Astrocyte (in vitro differentiated cells and primary cell): ENCODE measurements around the gene LRRC57. TPM values are rescaled to one million over a fixed set of nuclear protein-coding genes. Genes with fewer than 3 reads are reported as not detected.

Experiments
- DNase-seq: peaks from one replicate; pipeline ENCODE4 v3.0.0-alpha.2; 2010; ENCODE audit warnings: low read depth
- FAIRE-seq: peaks from 2 replicates; lab custom pipeline; 2011; peaks lifted over from hg19 to GRCh38; lab: Jason Lieb, UNC
- H2AFZ ChIP-seq: 2 replicates; pipeline ENCODE4 v1.6.0; 2012; ENCODE audit warnings: low read depth, low read length, inconsistent platforms
- H3K27ac ChIP-seq: 2 replicates; pipeline ENCODE4 v1.5.1; 2011; ENCODE audit warnings: low read depth, low read length, inconsistent platforms
- H3K27me3 ChIP-seq: 2 replicates; pipeline ENCODE4 v1.6.0; 2011; ENCODE audit warnings: low read length, inconsistent platforms; ENCODE audit not compliant: insufficient read depth
- H3K36me3 ChIP-seq: 2 replicates; pipeline ENCODE4 v1.5.1; 2011; ENCODE audit warnings: low read length, inconsistent platforms; ENCODE audit not compliant: insufficient read depth
- H3K4me1 ChIP-seq: 2 replicates; pipeline ENCODE4 v1.5.1; 2011; ENCODE audit warnings: low read length, inconsistent platforms; ENCODE audit not compliant: insufficient read depth
- H3K4me2 ChIP-seq: 2 replicates; pipeline ENCODE4 v1.6.0; 2012; ENCODE audit warnings: low read length, inconsistent platforms
- H3K4me3 ChIP-seq: 2 replicates; pipeline ENCODE4 v1.5.1; 2011; ENCODE audit warnings: low read depth, mild to moderate bottlenecking, low read length, inconsistent platforms; ENCODE audit not compliant: insufficient read depth
- H3K79me2 ChIP-seq: 2 replicates; pipeline ENCODE4 v1.6.0; 2012; ENCODE audit warnings: mild to moderate bottlenecking, low read length, inconsistent platforms; ENCODE audit not compliant: insufficient read depth
- H3K9ac ChIP-seq: 2 replicates; pipeline ENCODE4 v1.6.0; 2012; ENCODE audit warnings: mild to moderate bottlenecking, low read length, inconsistent platforms
- H3K9me3 ChIP-seq: 2 replicates; pipeline ENCODE4 v1.5.1; 2012; ENCODE audit warnings: low read depth, mild to moderate bottlenecking, low read length, inconsistent platforms; ENCODE audit not compliant: insufficient read depth
- H4K20me1 ChIP-seq: 2 replicates; pipeline ENCODE4 v1.6.0; 2012; ENCODE audit warnings: low read length, inconsistent platforms; ENCODE audit not compliant: insufficient read depth
- H3K27ac Mint-ChIP-seq: one replicate; pipeline ENCODE4 v1.8.0; 2021; ENCODE audit warnings: mild to moderate bottlenecking, mixed read lengths; ENCODE audit not compliant: unreplicated experiment
- H3K27me3 Mint-ChIP-seq: one replicate; pipeline ENCODE4 v1.8.0; 2021; ENCODE audit warnings: low read depth, mixed read lengths; ENCODE audit not compliant: unreplicated experiment
- H3K36me3 Mint-ChIP-seq: one replicate; pipeline ENCODE4 v1.8.0; 2021; ENCODE audit warnings: low read depth, mixed read lengths; ENCODE audit not compliant: unreplicated experiment
- H3K4me1 Mint-ChIP-seq: one replicate; pipeline ENCODE4 v1.8.0; 2021; ENCODE audit warnings: low read depth, mixed read lengths; ENCODE audit not compliant: unreplicated experiment
- H3K4me3 Mint-ChIP-seq: one replicate; pipeline ENCODE4 v1.8.0; 2021; ENCODE audit warnings: mild to moderate bottlenecking, moderate library complexity, mixed read lengths; ENCODE audit not compliant: unreplicated experiment
- H3K9me3 Mint-ChIP-seq: one replicate; pipeline ENCODE4 v1.8.0; 2021; ENCODE audit warnings: mild to moderate bottlenecking, mixed read lengths; ENCODE audit not compliant: unreplicated experiment
- EZH2 ChIP-seq: IDR thresholded peaks from 2 replicates; pipeline ENCODE4 v1.6.1; 2012; ENCODE audit warnings: mild to moderate bottlenecking, low read length, inconsistent platforms; ENCODE audit not compliant: insufficient read depth
- total RNA-seq: library from RNA; stranded (reverse); gene quantifications from 2 replicates; pipeline ENCODE4 v1.2.1, GENCODE V29; 2021
- TF ChIP-seq, protein P1 (sequence below): IDR thresholded peaks from 2 replicates; pipeline ENCODE4 v1.5.1; 2011; ENCODE audit warnings: low read depth, mild to moderate bottlenecking, inconsistent platforms, low read length, moderate library complexity; ENCODE audit not compliant: insufficient read depth

The LRRC57 gene
- total RNA-seq, 1 donor from 2014 or later: 27.6 TPM

- DNase-seq: peak; percentile 65
- no peaks in the 10 kb centered on the region for H3K9me3 ChIP-seq
Observed at GRCh38 chr15:42494998-42495360, 53.6 kb downstream of the LRRC57 start.

GRCh38 chr15:42493679-42494078 lies 54.9 kb downstream of the LRRC57 start:
- Mint-ChIP-seq H3K27ac (peak overlapping the region; percentile 98), H3K4me1 (peaks cover 32% of the 10 kb centered on the region), H3K4me3 (peak overlapping the region; percentile 18), H3K36me3 (no peaks in the 10 kb centered on the region), H3K9me3 (no peaks in the 10 kb centered on the region), H3K27me3 (no peaks in the 10 kb centered on the region)
- Histone ChIP-seq H3K27me3 (no peaks in the 10 kb centered on the region), H3K4me2 (no peak overlapping the region), H3K4me3 (no peak overlapping the region), H2AFZ (no peak overlapping the region), H3K27ac (no peak overlapping the region), H3K9ac (no peak overlapping the region), H3K9me3 (no peaks in the 10 kb centered on the region), H3K36me3 (no peaks in the 10 kb centered on the region), H3K79me2 (peaks cover 50% of the 10 kb centered on the region), H4K20me1 (peaks cover 6% of the 10 kb centered on the region), H3K4me1 (peaks cover 16% of the 10 kb centered on the region)
- no peak for TF ChIP-seq EZH2
- TF ChIP-seq, protein P1, sequence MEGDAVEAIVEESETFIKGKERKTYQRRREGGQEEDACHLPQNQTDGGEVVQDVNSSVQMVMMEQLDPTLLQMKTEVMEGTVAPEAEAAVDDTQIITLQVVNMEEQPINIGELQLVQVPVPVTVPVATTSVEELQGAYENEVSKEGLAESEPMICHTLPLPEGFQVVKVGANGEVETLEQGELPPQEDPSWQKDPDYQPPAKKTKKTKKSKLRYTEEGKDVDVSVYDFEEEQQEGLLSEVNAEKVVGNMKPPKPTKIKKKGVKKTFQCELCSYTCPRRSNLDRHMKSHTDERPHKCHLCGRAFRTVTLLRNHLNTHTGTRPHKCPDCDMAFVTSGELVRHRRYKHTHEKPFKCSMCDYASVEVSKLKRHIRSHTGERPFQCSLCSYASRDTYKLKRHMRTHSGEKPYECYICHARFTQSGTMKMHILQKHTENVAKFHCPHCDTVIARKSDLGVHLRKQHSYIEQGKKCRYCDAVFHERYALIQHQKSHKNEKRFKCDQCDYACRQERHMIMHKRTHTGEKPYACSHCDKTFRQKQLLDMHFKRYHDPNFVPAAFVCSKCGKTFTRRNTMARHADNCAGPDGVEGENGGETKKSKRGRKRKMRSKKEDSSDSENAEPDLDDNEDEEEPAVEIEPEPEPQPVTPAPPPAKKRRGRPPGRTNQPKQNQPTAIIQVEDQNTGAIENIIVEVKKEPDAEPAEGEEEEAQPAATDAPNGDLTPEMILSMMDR: no peak
- FAIRE-seq (no peak), DNase-seq (no peak)

More at GRCh38 chr15:42494998-42495360, 53.6 kb downstream of the LRRC57 start:
- Histone ChIP-seq H3K9ac (peak overlapping the region; percentile 92), H3K4me2 (peak overlapping the region; percentile 87), H3K79me2 (peaks cover 44% of the 10 kb centered on the region), H3K36me3 (no peaks in the 10 kb centered on the region), H3K4me1 (peaks cover 16% of the 10 kb centered on the region), H3K4me3 (peak overlapping the region; percentile 94), H4K20me1 (peaks cover 17% of the 10 kb centered on the region), H3K27me3 (no peaks in the 10 kb centered on the region), H3K27ac (peak overlapping the region; percentile 93), H2AFZ (peak overlapping the region; percentile 68)
- Mint-ChIP-seq H3K9me3 (no peaks in the 10 kb centered on the region), H3K4me3 (peak overlapping the region; percentile 98), H3K27me3 (no peaks in the 10 kb centered on the region), H3K36me3 (no peaks in the 10 kb centered on the region), H3K27ac (peak overlapping the region; percentile 98), H3K4me1 (peaks cover 38% of the 10 kb centered on the region)
- no peak for TF ChIP-seq EZH2
- TF ChIP-seq, protein P1: no peak
- no peak for FAIRE-seq

DNA sequence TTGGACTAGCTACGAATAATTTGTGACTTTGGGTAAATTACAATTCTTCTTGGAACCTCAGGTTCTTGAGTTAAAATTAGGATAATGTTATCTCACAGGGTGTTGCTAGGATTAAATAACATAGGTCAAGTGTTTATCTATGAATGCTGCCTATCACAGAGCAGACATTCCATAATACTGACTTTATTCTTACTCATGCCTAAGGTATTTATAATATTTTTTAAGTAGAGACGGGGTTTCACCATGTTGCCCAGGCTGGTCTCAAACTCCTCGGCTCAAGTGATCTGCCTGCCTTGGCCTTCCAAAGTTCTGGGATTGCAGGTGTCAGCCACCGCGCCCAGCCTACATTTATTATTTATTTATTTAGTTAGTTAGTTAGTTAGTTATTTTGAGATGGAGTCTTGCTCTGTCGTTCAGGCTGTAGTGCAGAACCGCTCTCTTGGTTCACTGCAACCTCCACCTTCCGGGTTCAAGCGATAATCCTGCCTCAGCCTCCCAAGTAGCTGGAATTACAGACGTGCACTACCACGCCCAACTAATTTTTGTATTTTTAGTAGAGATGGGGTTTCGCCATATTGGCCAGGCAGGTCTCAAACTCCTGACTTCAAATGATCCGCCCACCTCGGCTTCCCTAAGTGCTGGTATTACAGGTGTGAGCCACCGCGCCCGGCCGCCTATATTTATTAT lies 56.9 kb downstream of the LRRC57 start:
- Mint-ChIP-seq H3K9me3 (no peaks in the 10 kb centered on the region), H3K27me3 (no peaks in the 10 kb centered on the region), H3K27ac (peak overlapping the region; percentile 100), H3K4me1 (peaks cover 25% of the 10 kb centered on the region), H3K36me3 (no peaks in the 10 kb centered on the region), H3K4me3 (peak overlapping the region; percentile 86)
- Histone ChIP-seq H3K4me2 (peak overlapping the region; percentile 99), H4K20me1 (peaks cover 5% of the 10 kb centered on the region), H3K36me3 (no peaks in the 10 kb centered on the region), H3K4me3 (peak overlapping the region; percentile 91), H2AFZ (peak overlapping the region; percentile 88), H3K79me2 (peaks cover 49% of the 10 kb centered on the region), H3K4me1 (peaks cover 16% of the 10 kb centered on the region), H3K9me3 (no peaks in the 10 kb centered on the region), H3K9ac (peak overlapping the region; percentile 98), H3K27me3 (no peaks in the 10 kb centered on the region), H3K27ac (peak overlapping the region; percentile 100)
- no peak for FAIRE-seq
- DNase-seq: peak; percentile 74
- TF ChIP-seq, protein P1: no peak
- TF ChIP-seq EZH2: no peak
